ENCODE data around the gene CYP4F11.
"Not testable (repeated sequence)": the region's sequence is repeated elsewhere in the genome, so short reads cannot be mapped to it uniquely, and the experiment has no call there.

CYP4F11 gene

GRCh38 chr19:15937771-15938170 is 3.4 kb upstream of the CYP4F11 start:
- Histone ChIP-seq H3K27ac (ENCODE audit: low read length) (no peak overlapping the region), H2AFZ (ENCODE audit: low read depth, low read length) (no peak overlapping the region), H4K20me1 (ENCODE audit: insufficient read depth, low read length) (no peaks in the 10 kb centered on the region), H3K4me2 (ENCODE audit: insufficient read depth, low read length) (no peak overlapping the region), H3K4me3 (ENCODE audit: low read depth in 1 of 2, low read length in 2 of 2) (no peak overlapping the region), H3K9me3 (ENCODE audit: insufficient read depth, low read length, severe bottlenecking) (no peaks in the 10 kb centered on the region), H3K9ac (ENCODE audit: low read depth, low read length) (no peak overlapping the region), H3K36me3 (ENCODE audit: insufficient read depth, low read length) (no peaks in the 10 kb centered on the region), H3K79me2 (ENCODE audit: insufficient read depth, low read length) (no peaks in the 10 kb centered on the region), H3K4me1 (ENCODE audit: insufficient read depth, low read length) (no peaks in the 10 kb centered on the region), H3K27me3 (ENCODE audit: insufficient read depth, low read length, poor library complexity) (no peaks in the 10 kb centered on the region)
- no peak for TF ChIP-seq CTCF (IDR thresholded peaks at IDR 0.05; ENCODE audit: borderline replicate concordance, extremely low read depth, low read length, poor library complexity, severe bottlenecking)
- no peak for DNase-seq
- ATAC-seq (ENCODE audit: insufficient read depth, low read depth), result no peak

- H3K27me3 ChIP-seq (ENCODE audit: insufficient read depth, low read length, poor library complexity), result no peaks in the 10 kb centered on the region
- DNase-seq, result no peak
- no peaks in the 10 kb centered on the region for H3K4me1 ChIP-seq (ENCODE audit: insufficient read depth, low read length)
- no peak for ATAC-seq (ENCODE audit: insufficient read depth, low read depth)
- no peaks in the 10 kb centered on the region for H4K20me1 ChIP-seq (ENCODE audit: insufficient read depth, low read length)
- no peak overlapping the region for H3K9ac ChIP-seq (ENCODE audit: low read depth, low read length)
- no peaks in the 10 kb centered on the region for H3K36me3 ChIP-seq (ENCODE audit: insufficient read depth, low read length)
- H3K27ac ChIP-seq (ENCODE audit: low read length), result no peak overlapping the region
- no peak overlapping the region for H3K4me2 ChIP-seq (ENCODE audit: insufficient read depth, low read length)
- no peaks in the 10 kb centered on the region for H3K79me2 ChIP-seq (ENCODE audit: insufficient read depth, low read length)
- H3K9me3 ChIP-seq (ENCODE audit: insufficient read depth, low read length, severe bottlenecking), result no peaks in the 10 kb centered on the region
- H2AFZ ChIP-seq (ENCODE audit: low read depth, low read length), result no peak overlapping the region
- TF ChIP-seq CTCF (IDR thresholded peaks at IDR 0.05; ENCODE audit: borderline replicate concordance, extremely low read depth, low read length, poor library complexity, severe bottlenecking) (no peak), EZH2 (IDR thresholded peaks at IDR 0.05; ENCODE audit: borderline replicate concordance, low read depth, low read length, severe bottlenecking) (no peak)
- no peak overlapping the region for H3K4me3 ChIP-seq (ENCODE audit: low read depth in 1 of 2, low read length in 2 of 2)
Measured at GRCh38 chr19:15936950-15937349, 2.6 kb upstream of the CYP4F11 start.

- Histone ChIP-seq H3K36me3 (ENCODE audit: insufficient read depth, low read length) (no peaks in the 10 kb centered on the region), H3K9me3 (ENCODE audit: insufficient read depth, low read length, severe bottlenecking) (no peaks in the 10 kb centered on the region), H4K20me1 (ENCODE audit: insufficient read depth, low read length) (no peaks in the 10 kb centered on the region), H3K4me2 (ENCODE audit: insufficient read depth, low read length) (no peak overlapping the region), H3K9ac (ENCODE audit: low read depth, low read length) (no peak overlapping the region), H3K27me3 (ENCODE audit: insufficient read depth, low read length, poor library complexity) (no peaks in the 10 kb centered on the region), H3K4me1 (ENCODE audit: insufficient read depth, low read length) (no peaks in the 10 kb centered on the region), H3K79me2 (ENCODE audit: insufficient read depth, low read length) (no peaks in the 10 kb centered on the region), H3K4me3 (ENCODE audit: low read depth in 1 of 2, low read length in 2 of 2) (no peak overlapping the region), H2AFZ (ENCODE audit: low read depth, low read length) (no peak overlapping the region), H3K27ac (ENCODE audit: low read length) (no peak overlapping the region)
- ATAC-seq (ENCODE audit: insufficient read depth, low read depth) (no peak), DNase-seq (no peak)
- no peak for TF ChIP-seq EZH2 (IDR thresholded peaks at IDR 0.05; ENCODE audit: borderline replicate concordance, low read depth, low read length, severe bottlenecking)
- TF ChIP-seq CTCF (IDR thresholded peaks at IDR 0.05; ENCODE audit: borderline replicate concordance, extremely low read depth, low read length, poor library complexity, severe bottlenecking), result no peak
Measured at GRCh38 chr19:15936173-15936572, 1.8 kb upstream of the CYP4F11 start.

GRCh38 chr19:15935167-15935702 is 906 bp upstream of the CYP4F11 start:
- no peak overlapping the region for H2AFZ ChIP-seq (ENCODE audit: low read depth, low read length)
- no peaks in the 10 kb centered on the region for H4K20me1 ChIP-seq (ENCODE audit: insufficient read depth, low read length)
- H3K27me3 ChIP-seq (ENCODE audit: insufficient read depth, low read length, poor library complexity), result no peaks in the 10 kb centered on the region
- ATAC-seq (ENCODE audit: insufficient read depth, low read depth) (no peak), DNase-seq (no peak)
- H3K9me3 ChIP-seq (ENCODE audit: insufficient read depth, low read length, severe bottlenecking), result no peaks in the 10 kb centered on the region
- no peak overlapping the region for H3K9ac ChIP-seq (ENCODE audit: low read depth, low read length)
- H3K36me3 ChIP-seq (ENCODE audit: insufficient read depth, low read length), result no peaks in the 10 kb centered on the region
- no peaks in the 10 kb centered on the region for H3K4me1 ChIP-seq (ENCODE audit: insufficient read depth, low read length)
- H3K79me2 ChIP-seq (ENCODE audit: insufficient read depth, low read length), result no peaks in the 10 kb centered on the region
- H3K4me3 ChIP-seq (ENCODE audit: low read depth in 1 of 2, low read length in 2 of 2), result no peak overlapping the region
- TF ChIP-seq CTCF (IDR thresholded peaks at IDR 0.05; ENCODE audit: borderline replicate concordance, extremely low read depth, low read length, poor library complexity, severe bottlenecking) (no peak), EZH2 (IDR thresholded peaks at IDR 0.05; ENCODE audit: borderline replicate concordance, low read depth, low read length, severe bottlenecking) (no peak)
- no peak overlapping the region for H3K4me2 ChIP-seq (ENCODE audit: insufficient read depth, low read length)
- H3K27ac ChIP-seq (ENCODE audit: low read length), result no peak overlapping the region

GRCh38 chr19:15933761-15934331 is 483 bp downstream of the CYP4F11 start:
- not testable (repeated sequence) for ATAC-seq (ENCODE audit: insufficient read depth, low read depth); DNase-seq; H3K4me2 ChIP-seq (ENCODE audit: insufficient read depth, low read length); H4K20me1 ChIP-seq (ENCODE audit: insufficient read depth, low read length); H3K36me3 ChIP-seq (ENCODE audit: insufficient read depth, low read length); H3K9ac ChIP-seq (ENCODE audit: low read depth, low read length); H3K4me3 ChIP-seq (ENCODE audit: low read depth in 1 of 2, low read length in 2 of 2); H3K27ac ChIP-seq (ENCODE audit: low read length); H3K27me3 ChIP-seq (ENCODE audit: insufficient read depth, low read length, poor library complexity); H3K9me3 ChIP-seq (ENCODE audit: insufficient read depth, low read length, severe bottlenecking); H2AFZ ChIP-seq (ENCODE audit: low read depth, low read length); H3K79me2 ChIP-seq (ENCODE audit: insufficient read depth, low read length); H3K4me1 ChIP-seq (ENCODE audit: insufficient read depth, low read length)

All from DND-41 (cell line).